ENCODE results near the gene S1PR1.
"Not testable (repeated sequence)": the region's sequence is repeated elsewhere in the genome, so short reads cannot be mapped to it uniquely, and the experiment has no call there.

Gene S1PR1

GRCh38 chr1:101207891-101208290 is 28.9 kb upstream of the S1PR1 start:
- DNase-seq (ENCODE audit: extremely low read depth, low read depth): no peak
- TF ChIP-seq CTCF (IDR thresholded peaks at IDR 0.05; ENCODE audit: low read depth, low read length): no peak

- TF ChIP-seq CTCF (IDR thresholded peaks at IDR 0.05; ENCODE audit: low read depth, low read length): no peak
- DNase-seq (ENCODE audit: extremely low read depth, low read depth): no peak
Observed at GRCh38 chr1:101215363-101216011, 21.3 kb upstream of the S1PR1 start.

- no peak for TF ChIP-seq CTCF (IDR thresholded peaks at IDR 0.05; ENCODE audit: low read depth, low read length)
- DNase-seq (ENCODE audit: extremely low read depth, low read depth): no peak
Observed at GRCh38 chr1:101216623-101217022, 20.2 kb upstream of the S1PR1 start.

- DNase-seq (ENCODE audit: extremely low read depth, low read depth): no peak
- TF ChIP-seq CTCF (IDR thresholded peaks at IDR 0.05; ENCODE audit: low read depth, low read length): no peak
Observed at GRCh38 chr1:101217148-101217547, 19.7 kb upstream of the S1PR1 start.

- DNase-seq (ENCODE audit: extremely low read depth, low read depth): not testable (repeated sequence)
Observed at GRCh38 chr1:101218968-101219367, 17.9 kb upstream of the S1PR1 start.

- no peak for DNase-seq (ENCODE audit: extremely low read depth, low read depth)
- no peak for TF ChIP-seq CTCF (IDR thresholded peaks at IDR 0.05; ENCODE audit: low read depth, low read length)
Observed at GRCh38 chr1:101219924-101220870, 16.6 kb upstream of the S1PR1 start.

GRCh38 chr1:101220906-101221305 is 15.9 kb upstream of the S1PR1 start:
- DNase-seq (ENCODE audit: extremely low read depth, low read depth): no peak

More at GRCh38 chr1:101220906-101221305, 15.9 kb upstream of the S1PR1 start:
- TF ChIP-seq CTCF (IDR thresholded peaks at IDR 0.05; ENCODE audit: low read depth, low read length): no peak
